OCI-LY7 (cell line): ENCODE data around the gene LPCAT1. TPM values are rescaled to one million over a fixed set of nuclear protein-coding genes. Genes with fewer than 3 reads are reported as not detected.

Source experiments
- BruUV-seq: library from RNA; stranded (reverse); fragments of 400-500 nt; replicated peaks from 2 replicates; lab custom pipeline; 2021; lab: Mats Ljungman, UMichigan
- CTCF ChIA-PET: fragments of 300-600 bp; sonication (Branson Sonifier 250); formaldehyde crosslinking; loops from one replicate; lab custom pipeline; 2022; ENCODE audit warnings: antibody characterized with exemption; ENCODE audit not compliant: unreplicated experiment; lab: Charles Lee
- POLR2A ChIA-PET: fragments of 300-600 bp; sonication (Branson Sonifier 250); formaldehyde crosslinking; loops from one replicate; lab custom pipeline; 2022; ENCODE audit warnings: antibody characterized with exemption; lab: Charles Lee
- DNase-seq: peaks from one replicate; pipeline ENCODE4 v3.0.0-alpha.2; 2015; ENCODE audit warnings: low spot score
- H2AFZ ChIP-seq: fragments of 200-600 bp; sonication (generic), shearing (Covaris generic); 2 replicates; pipeline ENCODE4 v1.6.1; 2014; ENCODE audit warnings: mild to moderate bottlenecking, antibody characterized with exemption, low read length, moderate library complexity
- H3K27ac ChIP-seq: fragments of 200-600 bp; sonication (generic); 2 replicates; pipeline ENCODE4 v1.5.1; 2014; ENCODE audit warnings: mixed run types, low read depth, mild to moderate bottlenecking, moderate library complexity, low read length, inconsistent platforms; ENCODE audit not compliant: poor library complexity, severe bottlenecking
- H3K36me3 ChIP-seq: fragments of 200-600 bp; sonication (generic); 2 replicates; pipeline ENCODE4 v1.6.1; 2014; ENCODE audit warnings: mild to moderate bottlenecking, antibody characterized with exemption, low read length, moderate library complexity, mixed read lengths; ENCODE audit not compliant: insufficient read depth
- H3K4me1 ChIP-seq: fragments of 200-600 bp; sonication (generic); 2 replicates; pipeline ENCODE4 v1.5.1; 2014; ENCODE audit warnings: mild to moderate bottlenecking, low read length; ENCODE audit not compliant: insufficient read depth, poor library complexity, severe bottlenecking
- H3K4me2 ChIP-seq: fragments of 200-600 bp; sonication (generic); 2 replicates; pipeline ENCODE4 v1.6.1; 2014; ENCODE audit warnings: mild to moderate bottlenecking, low read length
- H3K4me3 ChIP-seq: fragments of 200-600 bp; sonication (generic); 2 replicates; pipeline ENCODE4 v1.5.1; 2014; ENCODE audit warnings: mild to moderate bottlenecking, low read depth, low read length; ENCODE audit not compliant: poor library complexity, severe bottlenecking
- H3K79me2 ChIP-seq: fragments of 200-600 bp; sonication (generic); 2 replicates; pipeline ENCODE4 v1.6.1; 2016; ENCODE audit warnings: low read depth, mild to moderate bottlenecking, low read length, moderate library complexity, mixed read lengths; ENCODE audit not compliant: insufficient read depth
- H3K9me2 ChIP-seq: fragments of 200-600 bp; sonication (generic); 2 replicates; pipeline ENCODE4 v1.6.1; 2016; ENCODE audit warnings: mild to moderate bottlenecking, low read length, mixed read lengths; ENCODE audit not compliant: insufficient read depth
- H3K9me3 ChIP-seq: fragments of 200-600 bp; sonication (generic); 2 replicates; pipeline ENCODE4 v1.6.1; 2014; ENCODE audit warnings: mild to moderate bottlenecking, mixed run types, low read length, mixed read lengths
- H4K20me1 ChIP-seq: fragments of 200-600 bp; sonication (generic); 2 replicates; pipeline ENCODE4 v1.6.1; 2014; ENCODE audit warnings: mild to moderate bottlenecking, antibody characterized with exemption, low read length, moderate library complexity, mixed read lengths; ENCODE audit not compliant: insufficient read depth
- CTCF ChIP-seq: fragments of 200-600 bp; sonication (generic); conservative IDR thresholded peaks from 2 replicates; pipeline ENCODE4 v1.5.1; 2014; ENCODE audit warnings: mild to moderate bottlenecking, antibody characterized with exemption, low read length, moderate library complexity, mixed read lengths
- EZH2phosphoT487 ChIP-seq: fragments of 200-600 bp; sonication (generic); IDR thresholded peaks from 2 replicates; pipeline ENCODE4 v1.6.1; 2018; ENCODE audit warnings: low read depth, borderline replicate concordance, mild to moderate bottlenecking, mixed run types, antibody characterized with exemption, low read length, moderate library complexity, mixed read lengths
- intact Hi-C: fragments of 100-400 bp; cut with micrococcal nuclease; formaldehyde crosslinking; loops from one replicate; pipeline ENCODE4 v1.10.0; 2022; ENCODE audit not compliant: unreplicated experiment
- total RNA-seq, 2 experiments: library from RNA; depleted of rRNA in 1 of 2; stranded (reverse); fragments of >200 nt in 1 of 2; shearing (Covaris generic) in 1 of 2; gene quantifications; 2 replicates each; pipeline ENCODE4 v1.2.3, GENCODE V29; 2014 to 2022

Gene LPCAT1
- total RNA-seq, 2 experiments from 2014 or later = 47.7 to 63.6 TPM

GRCh38 chr5:1468629-1469527 lies 54.9 kb downstream of the LPCAT1 start:
- ChIA-PET CTCF (no interaction called here), POLR2A (interaction anchor here (0.7 kb wide), 1 partner anchor 162 kb away, joined by 4 read pairs; no protein-coding TSS in a partner anchor)
- H2AFZ ChIP-seq = no peak overlapping the region
- no peak overlapping the region for H3K4me2 ChIP-seq
- no peaks in the 10 kb centered on the region for H3K79me2 ChIP-seq
- H3K36me3 ChIP-seq = peaks cover 90% of the 10 kb centered on the region
- H3K9me2 ChIP-seq = no peaks in the 10 kb centered on the region
- TF ChIP-seq CTCF (no peak), EZH2phosphoT487 (no peak)
- H4K20me1 ChIP-seq = no peaks in the 10 kb centered on the region
- no peaks in the 10 kb centered on the region for H3K4me1 ChIP-seq
- intact Hi-C loops = loop anchor here (1.0 kb wide), 1 partner anchor 301 kb away; no protein-coding TSS in a partner anchor
- H3K27ac ChIP-seq = no peak overlapping the region
- no peak overlapping the region for H3K4me3 ChIP-seq
- BruUV-seq = no TSS peak
- no peak for DNase-seq
- H3K9me3 ChIP-seq = no peaks in the 10 kb centered on the region

GRCh38 chr5:1468247-1468612 lies 55.5 kb downstream of the LPCAT1 start:
- no peaks in the 10 kb centered on the region for H3K9me3 ChIP-seq
- no peak overlapping the region for H3K27ac ChIP-seq
- no TSS peak for BruUV-seq
- no peak overlapping the region for H3K4me3 ChIP-seq
- peak; percentile 49 for DNase-seq
- H3K79me2 ChIP-seq = no peaks in the 10 kb centered on the region
- H4K20me1 ChIP-seq = no peaks in the 10 kb centered on the region
- H3K36me3 ChIP-seq = peaks cover 90% of the 10 kb centered on the region
- intact Hi-C loops = loop anchor here (1.0 kb wide), 1 partner anchor 300 kb away; no protein-coding TSS in a partner anchor
- no peak overlapping the region for H3K4me2 ChIP-seq
- TF ChIP-seq CTCF = peak; percentile 75
- no peak for TF ChIP-seq EZH2phosphoT487
- no peaks in the 10 kb centered on the region for H3K4me1 ChIP-seq
- ChIA-PET CTCF (no interaction called here), POLR2A (no interaction called here)
- no peak overlapping the region for H2AFZ ChIP-seq
- no peaks in the 10 kb centered on the region for H3K9me2 ChIP-seq
